Suppressor macrophage (primary cell): ENCODE results near the gene LDHB.
"Not testable (repeated sequence)": the region's sequence is repeated elsewhere in the genome, so short reads cannot be mapped to it uniquely, and the experiment has no call there.

Experiments used
- DNase-seq, 4 experiments: peaks; one replicate each; pipeline ENCODE4 v3.0.0-alpha.2; 2020 to 2022
- total RNA-seq, 17 experiments: gene quantifications; one replicate each; lab custom pipeline; 2026; ENCODE audit warnings: mixed read lengths in 6 of 17, inconsistent platforms in 3 of 17; lab: John Stamatoyannopoulos, UW

LDHB gene
- total RNA-seq: 2.0 to 20.8 (median 10.4) reads per million in 17 experiments

- DNase-seq: peak; percentile 89 to 93 (median 92)
Observed at GRCh38 chr12:21657326-21658077, at the start of gene LDHB. Gene LDHB (minus strand): TSS chr12:21657842. CDS start chr12:21654671, 3,171 bp downstream.

GRCh38 chr12:21704847-21705246 is 47.2 kb upstream of the LDHB start:
- DNase-seq: no peak

GRCh38 chr12:21699851-21700250 is 42.2 kb upstream of the LDHB start:
- DNase-seq: no peak

- DNase-seq: peak in 3 of 4 experiments; percentile 23 to 62 (median 41)
Observed at GRCh38 chr12:21697904-21698630, 40.4 kb upstream of the LDHB start.

GRCh38 chr12:21696625-21697024 is 39.0 kb upstream of the LDHB start:
- DNase-seq: no peak

GRCh38 chr12:21695986-21696385 is 38.3 kb upstream of the LDHB start:
- no peak for DNase-seq

- DNase-seq: no peak
Observed at GRCh38 chr12:21694660-21695059, 37.0 kb upstream of the LDHB start.

GRCh38 chr12:21691515-21691914 is 33.9 kb upstream of the LDHB start:
- no peak for DNase-seq

- DNase-seq: no peak
Observed at GRCh38 chr12:21690704-21691368, 33.2 kb upstream of the LDHB start.

- no peak for DNase-seq
Observed at GRCh38 chr12:21683115-21683514, 25.5 kb upstream of the LDHB start.

- DNase-seq: no peak
Observed at GRCh38 chr12:21678959-21679358, 21.3 kb upstream of the LDHB start.

GRCh38 chr12:21677622-21678277 is 20.1 kb upstream of the LDHB start:
- DNase-seq: no peak

- DNase-seq: no peak
Observed at GRCh38 chr12:21677204-21677603, 19.6 kb upstream of the LDHB start.

GRCh38 chr12:21676776-21677175 is 19.1 kb upstream of the LDHB start:
- DNase-seq: no peak

GRCh38 chr12:21675641-21676040 is 18.0 kb upstream of the LDHB start:
- DNase-seq: no peak

GRCh38 chr12:21675096-21675495 is 17.5 kb upstream of the LDHB start:
- DNase-seq: no peak

GRCh38 chr12:21673830-21674552 is 16.3 kb upstream of the LDHB start:
- not testable (repeated sequence) for DNase-seq

- no peak for DNase-seq
Observed at GRCh38 chr12:21672146-21672545, 14.5 kb upstream of the LDHB start.

GRCh38 chr12:21666722-21667121 is 9.1 kb upstream of the LDHB start:
- no peak for DNase-seq

GRCh38 chr12:21665816-21666215 is 8.2 kb upstream of the LDHB start:
- no peak for DNase-seq

GRCh38 chr12:21662122-21662792 is 4.6 kb upstream of the LDHB start:
- no peak for DNase-seq
